Liver (tissue), 3 donors: ENCODE results near the gene PSME3IP1.

Experiments used
- EGR1 ChIP-seq, 2 donors: IDR thresholded peaks; 2 replicates each; pipeline ENCODE4 v1.6.1; 2016 to 2018; ENCODE audit warnings: antibody characterized with exemption in 2 of 2, low read depth in 2 of 2
- FOXA1 ChIP-seq: IDR thresholded peaks from 2 replicates; pipeline ENCODE4 v1.6.1; 2016; ENCODE audit warnings: antibody characterized with exemption
- GABPA ChIP-seq, 2 donors: IDR thresholded peaks in 1 of 2; conservative IDR thresholded peaks in 1 of 2; 2 replicates each; pipeline ENCODE4 v1.6.1; 2016; ENCODE audit warnings: antibody characterized with exemption in 2 of 2, mild to moderate bottlenecking in 1 of 2, moderate library complexity in 1 of 2
- HNF4A ChIP-seq, 2 donors: conservative IDR thresholded peaks; 2 replicates each; pipeline ENCODE4 v1.6.1; 2016; ENCODE audit warnings: antibody characterized with exemption in 2 of 2, mild to moderate bottlenecking in 2 of 2
- JUND ChIP-seq, 2 donors: IDR thresholded peaks; 2 replicates each; pipeline ENCODE4 v1.6.1; 2016; ENCODE audit warnings: antibody characterized with exemption in 2 of 2
- RAD21 ChIP-seq, 2 donors: IDR thresholded peaks; 2 replicates each; pipeline ENCODE4 v1.6.1; 2016; ENCODE audit warnings: antibody characterized with exemption in 2 of 2, mild to moderate bottlenecking in 2 of 2
- SP1 ChIP-seq: IDR thresholded peaks from 2 replicates; pipeline ENCODE4 v1.6.1; 2018; ENCODE audit warnings: antibody characterized with exemption, mild to moderate bottlenecking
- TAF1 ChIP-seq: conservative IDR thresholded peaks from 2 replicates; pipeline ENCODE4 v1.6.1; 2016; ENCODE audit warnings: antibody characterized with exemption, mild to moderate bottlenecking
- TF ChIP-seq, protein P1 (sequence below): fragments of 150-350 bp; IDR thresholded peaks from 2 replicates; pipeline ENCODE4 v1.5.1; 2017; ENCODE audit warnings: improper control_type of control experiment, low read depth, low read length; ENCODE audit not compliant: missing input control
- TF ChIP-seq, protein P2 (sequence below): IDR thresholded peaks from 2 replicates; pipeline ENCODE4 v1.6.1; 2016; ENCODE audit warnings: antibody characterized with exemption
- TF ChIP-seq, protein P3 (sequence below): IDR thresholded peaks from 2 replicates; pipeline ENCODE4 v1.6.1; 2016; ENCODE audit warnings: antibody characterized with exemption
- donor health status: healthy.
- donor health status: healthy.

DNA sequence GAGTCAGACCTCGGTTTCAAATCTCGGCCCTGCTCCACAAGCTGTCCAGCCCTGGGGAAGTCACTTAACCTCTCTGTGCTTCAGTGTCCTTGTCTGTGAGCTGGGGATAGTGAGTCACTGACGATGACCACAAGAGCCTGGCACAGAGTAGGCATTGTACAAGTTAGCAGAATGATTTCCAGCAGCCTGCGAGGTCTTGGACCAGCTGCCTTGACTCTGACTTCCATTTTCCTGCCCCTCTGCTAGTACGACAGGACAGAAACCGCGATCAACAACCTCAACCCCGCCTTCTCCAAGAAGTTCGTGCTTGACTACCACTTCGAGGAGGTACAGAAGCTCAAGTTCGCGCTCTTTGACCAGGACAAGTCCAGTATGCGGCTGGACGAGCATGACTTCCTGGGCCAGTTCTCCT is 72.8 kb downstream of the PSME3IP1 start:
- TF ChIP-seq, protein P1, sequence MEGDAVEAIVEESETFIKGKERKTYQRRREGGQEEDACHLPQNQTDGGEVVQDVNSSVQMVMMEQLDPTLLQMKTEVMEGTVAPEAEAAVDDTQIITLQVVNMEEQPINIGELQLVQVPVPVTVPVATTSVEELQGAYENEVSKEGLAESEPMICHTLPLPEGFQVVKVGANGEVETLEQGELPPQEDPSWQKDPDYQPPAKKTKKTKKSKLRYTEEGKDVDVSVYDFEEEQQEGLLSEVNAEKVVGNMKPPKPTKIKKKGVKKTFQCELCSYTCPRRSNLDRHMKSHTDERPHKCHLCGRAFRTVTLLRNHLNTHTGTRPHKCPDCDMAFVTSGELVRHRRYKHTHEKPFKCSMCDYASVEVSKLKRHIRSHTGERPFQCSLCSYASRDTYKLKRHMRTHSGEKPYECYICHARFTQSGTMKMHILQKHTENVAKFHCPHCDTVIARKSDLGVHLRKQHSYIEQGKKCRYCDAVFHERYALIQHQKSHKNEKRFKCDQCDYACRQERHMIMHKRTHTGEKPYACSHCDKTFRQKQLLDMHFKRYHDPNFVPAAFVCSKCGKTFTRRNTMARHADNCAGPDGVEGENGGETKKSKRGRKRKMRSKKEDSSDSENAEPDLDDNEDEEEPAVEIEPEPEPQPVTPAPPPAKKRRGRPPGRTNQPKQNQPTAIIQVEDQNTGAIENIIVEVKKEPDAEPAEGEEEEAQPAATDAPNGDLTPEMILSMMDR, result no peak
- TF ChIP-seq GABPA (IDR thresholded peaks at IDR 0.05 in 1 of 2, conservative IDR thresholded peaks at IDR 0.05 in 1 of 2), result no peak
- no peak for TF ChIP-seq FOXA1
- TF ChIP-seq TAF1, result no peak
- TF ChIP-seq, protein P2, sequence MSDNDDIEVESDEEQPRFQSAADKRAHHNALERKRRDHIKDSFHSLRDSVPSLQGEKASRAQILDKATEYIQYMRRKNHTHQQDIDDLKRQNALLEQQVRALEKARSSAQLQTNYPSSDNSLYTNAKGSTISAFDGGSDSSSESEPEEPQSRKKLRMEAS, result no peak
- no peak for TF ChIP-seq RAD21 (IDR thresholded peaks at IDR 0.05)
- no peak for TF ChIP-seq EGR1 (IDR thresholded peaks at IDR 0.05; ENCODE audit: low read depth in 2 of 2)
- TF ChIP-seq SP1, result no peak
- no peak for TF ChIP-seq JUND (IDR thresholded peaks at IDR 0.05)
- TF ChIP-seq HNF4A (conservative IDR thresholded peaks at IDR 0.05), result no peak
- TF ChIP-seq, protein P3, sequence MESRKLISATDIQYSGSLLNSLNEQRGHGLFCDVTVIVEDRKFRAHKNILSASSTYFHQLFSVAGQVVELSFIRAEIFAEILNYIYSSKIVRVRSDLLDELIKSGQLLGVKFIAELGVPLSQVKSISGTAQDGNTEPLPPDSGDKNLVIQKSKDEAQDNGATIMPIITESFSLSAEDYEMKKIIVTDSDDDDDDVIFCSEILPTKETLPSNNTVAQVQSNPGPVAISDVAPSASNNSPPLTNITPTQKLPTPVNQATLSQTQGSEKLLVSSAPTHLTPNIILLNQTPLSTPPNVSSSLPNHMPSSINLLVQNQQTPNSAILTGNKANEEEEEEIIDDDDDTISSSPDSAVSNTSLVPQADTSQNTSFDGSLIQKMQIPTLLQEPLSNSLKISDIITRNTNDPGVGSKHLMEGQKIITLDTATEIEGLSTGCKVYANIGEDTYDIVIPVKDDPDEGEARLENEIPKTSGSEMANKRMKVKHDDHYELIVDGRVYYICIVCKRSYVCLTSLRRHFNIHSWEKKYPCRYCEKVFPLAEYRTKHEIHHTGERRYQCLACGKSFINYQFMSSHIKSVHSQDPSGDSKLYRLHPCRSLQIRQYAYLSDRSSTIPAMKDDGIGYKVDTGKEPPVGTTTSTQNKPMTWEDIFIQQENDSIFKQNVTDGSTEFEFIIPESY, result no peak
